Osteoblast (primary cell): ENCODE measurements around the gene SCN4A. TPM values are rescaled to one million over a fixed set of nuclear protein-coding genes. Genes with fewer than 3 reads are reported as not detected.
"Not testable (repeated sequence)": the region's sequence is repeated elsewhere in the genome, so short reads cannot be mapped to it uniquely, and the experiment has no call there.

Experiments used
- DNase-seq: peaks from one replicate; pipeline ENCODE4 v3.0.0; 2011; ENCODE audit warnings: low spot score, mixed read lengths; ENCODE audit not compliant: insufficient read length; ENCODE audit errors: missing footprints
- H2AFZ ChIP-seq: 2 replicates; pipeline ENCODE4 v1.6.0; 2011; ENCODE audit warnings: mild to moderate bottlenecking, low read length
- H3K27ac ChIP-seq: 2 replicates; pipeline ENCODE4 v1.5.1; 2011; ENCODE audit warnings: mild to moderate bottlenecking, low read depth, low read length, moderate library complexity
- H3K27me3 ChIP-seq: 2 replicates; pipeline ENCODE4 v1.6.0; 2012; ENCODE audit warnings: mild to moderate bottlenecking, control low read depth, inconsistent platforms, low read length, moderate library complexity; ENCODE audit not compliant: insufficient read depth
- H3K36me3 ChIP-seq: 2 replicates; pipeline ENCODE4 v1.5.1; 2011; ENCODE audit warnings: mild to moderate bottlenecking, low read length, control low read depth, moderate library complexity; ENCODE audit not compliant: insufficient read depth
- H3K4me1 ChIP-seq: 2 replicates; pipeline ENCODE4 v1.5.1; 2011; ENCODE audit warnings: mild to moderate bottlenecking, low read length, control low read depth, moderate library complexity; ENCODE audit not compliant: insufficient read depth
- H3K4me2 ChIP-seq: 2 replicates; pipeline ENCODE4 v1.6.0; 2011; ENCODE audit warnings: mild to moderate bottlenecking, low read length; ENCODE audit not compliant: insufficient read depth
- H3K4me3 ChIP-seq: fragments of 200-600 bp; sonication (generic); 3 replicates; pipeline ENCODE4 v1.5.1; 2012; ENCODE audit warnings: mild to moderate bottlenecking, low read length, inconsistent platforms; ENCODE audit not compliant: insufficient read depth
- H3K79me2 ChIP-seq: 2 replicates; pipeline ENCODE4 v1.6.0; 2012; ENCODE audit warnings: mild to moderate bottlenecking, low read length, control low read depth, inconsistent platforms; ENCODE audit not compliant: insufficient read depth
- H3K9me3 ChIP-seq: 2 replicates; pipeline ENCODE4 v1.5.1; 2011; ENCODE audit warnings: low read depth, low read length, control low read depth
- H4K20me1 ChIP-seq: 2 replicates; pipeline ENCODE4 v1.6.0; 2012; ENCODE audit warnings: mild to moderate bottlenecking, low read length, control low read depth; ENCODE audit not compliant: insufficient read depth
- total RNA-seq: library from RNA; depleted of rRNA; stranded (reverse); fragments of >200 nt; gene quantifications from 2 replicates; pipeline ENCODE4 v1.2.3, GENCODE V29; 2012
- TF ChIP-seq, protein P1 (sequence below): IDR thresholded peaks from 2 replicates; pipeline ENCODE4 v1.5.1; 2011; ENCODE audit warnings: mild to moderate bottlenecking, low read depth, low read length, moderate library complexity; ENCODE audit errors: extremely low read depth

Gene SCN4A
- total RNA-seq, 1 donor = not detected

DNA sequence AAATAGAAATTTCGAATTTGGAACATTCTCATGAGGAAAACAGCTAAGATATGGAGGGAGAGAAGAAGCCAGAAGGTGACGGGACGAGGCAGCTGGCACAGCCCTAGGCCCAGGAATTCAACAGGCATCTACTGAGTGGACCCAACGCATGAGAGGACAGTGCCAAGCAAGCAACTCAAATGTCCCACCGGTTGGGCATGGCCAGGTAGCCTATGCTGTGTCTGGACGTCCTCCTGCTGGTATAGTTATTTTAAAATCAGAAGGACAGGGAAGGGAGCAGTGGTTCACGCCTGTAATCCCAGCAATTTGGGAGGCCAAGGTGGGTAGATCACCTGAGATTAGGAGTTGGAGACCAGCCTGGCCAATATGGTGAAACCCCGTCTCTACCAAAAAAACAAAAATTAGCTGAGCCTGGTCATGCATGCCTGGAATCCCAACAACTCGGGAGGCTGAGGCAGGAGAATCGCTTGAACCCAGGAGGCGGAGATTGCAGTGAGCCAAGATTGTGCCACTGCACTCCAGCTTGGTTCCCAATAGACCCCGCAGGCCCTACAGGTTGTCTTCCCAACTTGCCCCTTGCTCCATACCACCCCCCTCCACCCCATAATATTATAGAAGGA is 56.0 kb downstream of the SCN4A start:
- Histone ChIP-seq H3K27me3 (peaks cover 11% of the 10 kb centered on the region), H3K36me3 (no peaks in the 10 kb centered on the region), H3K4me3 (no peak overlapping the region), H4K20me1 (no peaks in the 10 kb centered on the region), H3K4me1 (no peaks in the 10 kb centered on the region), H3K27ac (no peak overlapping the region), H3K9me3 (no peaks in the 10 kb centered on the region), H3K79me2 (no peaks in the 10 kb centered on the region), H2AFZ (no peak overlapping the region), H3K4me2 (no peak overlapping the region)
- no peak for DNase-seq
- TF ChIP-seq, protein P1, sequence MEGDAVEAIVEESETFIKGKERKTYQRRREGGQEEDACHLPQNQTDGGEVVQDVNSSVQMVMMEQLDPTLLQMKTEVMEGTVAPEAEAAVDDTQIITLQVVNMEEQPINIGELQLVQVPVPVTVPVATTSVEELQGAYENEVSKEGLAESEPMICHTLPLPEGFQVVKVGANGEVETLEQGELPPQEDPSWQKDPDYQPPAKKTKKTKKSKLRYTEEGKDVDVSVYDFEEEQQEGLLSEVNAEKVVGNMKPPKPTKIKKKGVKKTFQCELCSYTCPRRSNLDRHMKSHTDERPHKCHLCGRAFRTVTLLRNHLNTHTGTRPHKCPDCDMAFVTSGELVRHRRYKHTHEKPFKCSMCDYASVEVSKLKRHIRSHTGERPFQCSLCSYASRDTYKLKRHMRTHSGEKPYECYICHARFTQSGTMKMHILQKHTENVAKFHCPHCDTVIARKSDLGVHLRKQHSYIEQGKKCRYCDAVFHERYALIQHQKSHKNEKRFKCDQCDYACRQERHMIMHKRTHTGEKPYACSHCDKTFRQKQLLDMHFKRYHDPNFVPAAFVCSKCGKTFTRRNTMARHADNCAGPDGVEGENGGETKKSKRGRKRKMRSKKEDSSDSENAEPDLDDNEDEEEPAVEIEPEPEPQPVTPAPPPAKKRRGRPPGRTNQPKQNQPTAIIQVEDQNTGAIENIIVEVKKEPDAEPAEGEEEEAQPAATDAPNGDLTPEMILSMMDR = no peak

DNA sequence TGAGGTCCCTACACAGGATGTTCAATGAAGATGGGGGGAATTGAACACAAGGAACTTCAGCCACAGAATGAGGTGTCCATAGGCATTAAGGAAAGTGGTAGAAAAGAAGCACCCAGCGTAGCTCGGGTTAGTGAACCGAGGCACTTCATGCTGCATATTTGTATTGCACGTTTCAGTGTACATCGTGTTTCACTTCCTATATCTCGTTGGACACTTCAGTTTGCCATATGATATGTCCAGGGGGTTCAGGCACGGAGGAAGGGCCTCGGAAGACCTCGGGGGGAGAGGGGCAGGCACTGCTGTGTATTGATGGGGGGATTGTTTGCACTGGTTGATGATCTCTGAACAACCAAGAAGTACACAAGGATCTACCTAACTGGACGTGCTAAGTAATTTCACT is 57.0 kb downstream of the SCN4A start:
- H3K4me2 ChIP-seq, H3K79me2 ChIP-seq, H3K4me1 ChIP-seq, H3K36me3 ChIP-seq, H3K27ac ChIP-seq, H3K4me3 ChIP-seq, H4K20me1 ChIP-seq, H3K9me3 ChIP-seq, DNase-seq, H2AFZ ChIP-seq: not testable (repeated sequence)
- peaks cover 11% of the 10 kb centered on the region for H3K27me3 ChIP-seq

DNA sequence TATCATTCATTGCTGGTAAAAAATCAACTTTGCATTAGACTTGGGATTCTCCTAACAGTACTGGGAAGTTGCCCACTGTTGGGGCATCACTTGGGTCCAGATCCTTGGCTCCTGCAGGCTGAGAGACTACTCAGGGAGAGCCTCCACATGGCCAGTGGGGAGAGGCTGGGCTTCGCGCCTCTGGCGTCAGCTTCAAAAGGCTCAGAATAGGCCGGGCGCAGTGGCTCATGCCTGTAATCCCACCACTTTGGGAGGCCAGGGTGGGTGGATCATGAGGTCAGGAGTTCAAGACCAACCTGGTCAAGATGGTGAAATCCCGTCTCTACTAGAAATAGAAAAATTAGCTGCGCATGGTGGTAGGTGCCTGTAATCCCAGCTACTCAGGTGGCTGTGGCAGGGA is 58.2 kb downstream of the SCN4A start:
- Histone ChIP-seq H3K4me3 (no peak overlapping the region), H4K20me1 (no peaks in the 10 kb centered on the region), H3K36me3 (no peaks in the 10 kb centered on the region), H3K27ac (no peak overlapping the region), H3K27me3 (peaks cover 11% of the 10 kb centered on the region), H3K79me2 (no peaks in the 10 kb centered on the region), H3K4me1 (no peaks in the 10 kb centered on the region), H3K4me2 (no peak overlapping the region), H2AFZ (no peak overlapping the region), H3K9me3 (no peaks in the 10 kb centered on the region)
- DNase-seq = no peak
- TF ChIP-seq, protein P1 = no peak

DNA sequence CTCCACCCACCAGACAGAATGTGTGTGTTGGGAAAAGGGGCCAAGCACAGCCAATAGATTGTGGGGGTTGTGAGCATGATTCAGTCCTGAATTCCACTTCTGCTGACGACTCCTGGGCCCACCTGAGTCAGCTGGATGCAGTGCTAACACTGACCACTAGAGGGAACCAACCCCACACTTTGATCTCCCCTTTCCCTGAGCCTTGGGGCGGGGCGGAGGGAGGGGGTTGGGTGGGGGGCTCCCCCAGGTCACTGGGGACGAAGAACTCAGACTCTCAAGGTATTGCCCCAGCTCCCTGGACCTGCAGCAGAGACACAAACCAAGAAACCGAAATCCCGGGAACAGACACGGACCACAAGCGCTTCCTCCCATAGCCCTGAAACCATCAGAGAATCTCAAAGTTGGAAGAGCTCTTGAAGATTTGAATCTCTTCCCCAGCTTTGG is 61.0 kb downstream of the SCN4A start:
- Histone ChIP-seq H3K36me3 (no peaks in the 10 kb centered on the region), H3K4me1 (no peaks in the 10 kb centered on the region), H3K4me2 (no peak overlapping the region), H2AFZ (no peak overlapping the region), H3K4me3 (no peak overlapping the region), H3K27me3 (peaks cover 7% of the 10 kb centered on the region), H3K27ac (no peak overlapping the region), H4K20me1 (no peaks in the 10 kb centered on the region), H3K79me2 (no peaks in the 10 kb centered on the region), H3K9me3 (no peaks in the 10 kb centered on the region)
- DNase-seq = peak; percentile 92
- TF ChIP-seq, protein P1 = peak; percentile 54
